Ovary (tissue), 9 donors: ENCODE results near the gene FBLN2. TPM values are rescaled to one million over a fixed set of nuclear protein-coding genes. Genes with fewer than 3 reads are reported as not detected.
A peak's percentile ranks its signal among the peaks of the same experiment; 100 is the strongest.

Source experiments
- DNase-seq, 5 donors: peaks; one replicate each; pipeline ENCODE4 v3.0.0-alpha.2; 2019 to 2020
- H3K27ac ChIP-seq, 2 donors: fragments of 200-600 bp; one replicate each; pipeline versions ENCODE4 v1.5.1 to v1.8.0; 2019 to 2022
- H3K27me3 ChIP-seq: fragments of 200-600 bp; one replicate; pipeline ENCODE4 v1.8.0; 2022
- H3K36me3 ChIP-seq: fragments of 200-600 bp; sonication (generic); one replicate; pipeline ENCODE4 v1.5.1; 2019
- H3K4me1 ChIP-seq: one replicate; pipeline ENCODE4 v1.8.1; 2013; ENCODE audit warnings: mild to moderate bottlenecking, moderate library complexity; ENCODE audit not compliant: insufficient read depth
- H3K4me3 ChIP-seq: fragments of 200-600 bp; sonication (generic); one replicate; pipeline ENCODE4 v1.5.1; 2017
- H3K9me3 ChIP-seq, 2 donors: fragments of 200-600 bp in 1 of 2; sonication (generic) in 1 of 2; one replicate each; pipeline versions ENCODE4 v1.5.1 to v1.8.1; 2013 to 2019; ENCODE audit warnings: mild to moderate bottlenecking in 1 of 2, moderate library complexity in 1 of 2
- EP300 ChIP-seq: sonication (generic); formaldehyde crosslinking; IDR thresholded peaks from one replicate; pipeline ENCODE4 v1.6.1; 2017; ENCODE audit warnings: antibody characterized with exemption
- POLR2A ChIP-seq: fragments of 450-650 bp; IDR thresholded peaks from one replicate; pipeline ENCODE4 v1.6.1; 2017; ENCODE audit warnings: antibody characterized with exemption, mild to moderate bottlenecking, moderate library complexity
- WGBS, 3 donors: extraction: QIAGEN DNeasy Blood & Tissue Kit in 1 of 3; methylation state at CpG; one replicate each; pipeline versions ENCODE4 v1.1.5 to v1.1.7; 2013 to 2017; 5-methylcytosine and 5-hydroxymethylcytosine counted together
- intact Hi-C, 4 donors: fragments of 100-400 bp; cut with DNase I; formaldehyde crosslinking; loops; one replicate each; pipeline versions ENCODE4 v1.11.0 to v1.15.1; 2022 to 2023
- polyA plus RNA-seq, 2 donors: library from polyadenylated mRNA; stranded (reverse); fragments of 200-250 nt in 1 of 2; fragments of 350-450 nt in 1 of 2; fragmentation: Illumina TruSeq in 1 of 2; extraction: RNeasy Lipid Tissue Mini Kit (QIAGEN cat#74804) in 1 of 2; gene quantifications; one replicate each; pipeline ENCODE4 v1.2.3, GENCODE V29; 2013 to 2014
- total RNA-seq, 7 donors: library from RNA; depleted of rRNA in 2 of 7; stranded (reverse); fragments of >200 nt in 2 of 7; fragmentation: NEBNext Ultra II Directional in 3 of 7; extraction: Animal tissue kit (Norgen Biotek cat#: 25700) in 3 of 7; gene quantifications; one replicate each; pipeline versions ENCODE4 v1.1.0 to v1.2.4, GENCODE V29; 2016 to 2023
- TF ChIP-seq, protein P1 (sequence below), 3 donors: fragments of 450-650 bp in 2 of 3; fragments of 200-600 bp in 1 of 3; IDR thresholded peaks; one replicate each; pipeline versions ENCODE4 v1.5.1 to v1.8.0; 2016 to 2022; ENCODE audit warnings: antibody characterized with exemption in 3 of 3, mild to moderate bottlenecking in 1 of 3
- donor health status: DM: no; HTN: no; CAD: no; lungs with moderate emphysema.
- donor health status: DM: no; HTN: no; CAD: no.
- donor health status: Bipolar disorder and iron deficiency.
- donor health status: DM: yes; HTN: yes; CAD: no.
- donor health status: DM: no; HTN: no; CAD: no.
- donor health status: DM: yes; HTN: yes; CAD: no.

The FBLN2 gene
- total and polyA plus RNA-seq, 9 donors, result 4.0 to 18.2 (median 8.1) TPM

DNA sequence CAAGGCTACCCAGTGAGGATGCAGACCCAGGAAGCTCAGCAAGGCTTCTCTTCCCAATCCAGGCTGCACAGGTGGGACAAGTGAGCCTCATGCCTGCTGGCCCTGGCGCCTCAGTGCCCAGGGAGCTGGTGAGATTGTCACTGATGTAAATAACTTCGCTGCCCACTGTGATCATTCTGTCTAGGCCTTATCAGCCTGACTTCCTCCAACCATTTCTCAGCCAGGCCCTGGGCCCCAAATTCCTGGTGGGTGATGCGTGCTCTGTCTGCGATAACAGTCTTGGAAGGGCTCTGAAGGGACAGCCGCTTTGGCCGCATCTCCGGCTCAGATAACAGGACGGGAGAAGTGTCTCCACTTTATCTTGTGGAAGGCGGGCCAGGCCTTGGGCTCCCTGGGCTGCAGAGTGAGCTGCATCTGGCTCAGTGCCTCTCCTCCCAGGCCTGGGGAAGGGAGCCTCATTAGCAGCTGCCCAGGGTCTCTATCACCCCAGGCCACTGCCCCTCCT, 2.2 kb upstream of the FBLN2 start:
- H3K27ac ChIP-seq, result no peak overlapping the region
- intact Hi-C loops, result no loop called here
- H3K36me3 ChIP-seq, result no peaks in the 10 kb centered on the region
- peak in 1 of 5 donors; percentile 30 for DNase-seq
- H3K9me3 ChIP-seq, result no peaks in the 10 kb centered on the region
- WGBS, 3 donors, result 18 to 40% (median 19%) methylated on average over 9 of the region's 9 CpGs
- no peaks in the 10 kb centered on the region for H3K27me3 ChIP-seq
- TF ChIP-seq EP300, result no peak
- TF ChIP-seq, protein P1, sequence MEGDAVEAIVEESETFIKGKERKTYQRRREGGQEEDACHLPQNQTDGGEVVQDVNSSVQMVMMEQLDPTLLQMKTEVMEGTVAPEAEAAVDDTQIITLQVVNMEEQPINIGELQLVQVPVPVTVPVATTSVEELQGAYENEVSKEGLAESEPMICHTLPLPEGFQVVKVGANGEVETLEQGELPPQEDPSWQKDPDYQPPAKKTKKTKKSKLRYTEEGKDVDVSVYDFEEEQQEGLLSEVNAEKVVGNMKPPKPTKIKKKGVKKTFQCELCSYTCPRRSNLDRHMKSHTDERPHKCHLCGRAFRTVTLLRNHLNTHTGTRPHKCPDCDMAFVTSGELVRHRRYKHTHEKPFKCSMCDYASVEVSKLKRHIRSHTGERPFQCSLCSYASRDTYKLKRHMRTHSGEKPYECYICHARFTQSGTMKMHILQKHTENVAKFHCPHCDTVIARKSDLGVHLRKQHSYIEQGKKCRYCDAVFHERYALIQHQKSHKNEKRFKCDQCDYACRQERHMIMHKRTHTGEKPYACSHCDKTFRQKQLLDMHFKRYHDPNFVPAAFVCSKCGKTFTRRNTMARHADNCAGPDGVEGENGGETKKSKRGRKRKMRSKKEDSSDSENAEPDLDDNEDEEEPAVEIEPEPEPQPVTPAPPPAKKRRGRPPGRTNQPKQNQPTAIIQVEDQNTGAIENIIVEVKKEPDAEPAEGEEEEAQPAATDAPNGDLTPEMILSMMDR (IDR thresholded peaks at IDR 0.05), result no peak
- no peak for TF ChIP-seq POLR2A
- no peak overlapping the region for H3K4me3 ChIP-seq
- H3K4me1 ChIP-seq, result peaks cover 3% of the 10 kb centered on the region

DNA sequence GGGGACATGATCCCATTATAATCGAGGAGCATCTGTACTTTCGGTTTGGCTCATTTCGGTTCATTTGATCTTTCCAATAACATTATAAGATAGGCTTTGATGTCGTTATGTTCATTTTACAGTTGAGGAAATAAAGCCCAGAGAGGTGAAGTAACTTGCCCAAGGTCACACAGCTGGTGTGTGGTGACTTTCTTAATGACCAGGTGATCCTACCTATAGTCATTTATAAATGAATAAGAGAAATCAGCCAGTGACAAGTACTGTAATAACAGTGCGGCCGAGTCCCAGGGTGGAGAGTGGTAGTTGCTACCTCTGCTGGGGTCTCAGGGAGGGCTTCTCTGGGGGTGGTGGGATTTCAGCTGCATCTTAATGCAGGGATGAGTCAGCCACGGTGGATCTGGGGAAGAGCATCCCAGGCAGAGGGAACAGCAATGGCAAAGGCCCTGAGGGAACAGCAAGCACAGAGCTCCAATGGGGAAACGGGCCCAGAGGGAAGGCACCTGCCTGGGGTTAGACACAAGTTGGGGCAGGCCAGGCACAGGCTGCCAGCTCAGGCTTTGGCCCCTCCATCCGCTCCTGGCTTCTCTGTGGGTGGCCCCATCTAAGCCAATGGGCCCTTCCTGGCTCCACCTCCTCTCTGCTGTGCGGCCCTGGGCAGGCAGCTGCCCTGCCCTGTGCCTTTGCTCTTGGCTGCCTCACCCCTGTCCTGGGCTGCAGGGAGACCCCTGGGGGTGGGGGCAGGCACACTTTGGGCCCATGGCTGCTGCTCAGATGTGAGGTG, 1.1 kb upstream of the FBLN2 start:
- H3K27me3 ChIP-seq, result no peaks in the 10 kb centered on the region
- H3K36me3 ChIP-seq, result no peaks in the 10 kb centered on the region
- intact Hi-C loops, result no loop called here
- no peak for DNase-seq
- no peaks in the 10 kb centered on the region for H3K9me3 ChIP-seq
- no peak overlapping the region for H3K4me3 ChIP-seq
- WGBS, 3 donors, result 75 to 85% (median 83%) methylated on average over 10 of the region's 10 CpGs
- peaks cover 3% of the 10 kb centered on the region for H3K4me1 ChIP-seq
- no peak overlapping the region for H3K27ac ChIP-seq
- no peak for TF ChIP-seq POLR2A
- TF ChIP-seq, protein P1 (IDR thresholded peaks at IDR 0.05), result no peak
- TF ChIP-seq EP300, result no peak

DNA sequence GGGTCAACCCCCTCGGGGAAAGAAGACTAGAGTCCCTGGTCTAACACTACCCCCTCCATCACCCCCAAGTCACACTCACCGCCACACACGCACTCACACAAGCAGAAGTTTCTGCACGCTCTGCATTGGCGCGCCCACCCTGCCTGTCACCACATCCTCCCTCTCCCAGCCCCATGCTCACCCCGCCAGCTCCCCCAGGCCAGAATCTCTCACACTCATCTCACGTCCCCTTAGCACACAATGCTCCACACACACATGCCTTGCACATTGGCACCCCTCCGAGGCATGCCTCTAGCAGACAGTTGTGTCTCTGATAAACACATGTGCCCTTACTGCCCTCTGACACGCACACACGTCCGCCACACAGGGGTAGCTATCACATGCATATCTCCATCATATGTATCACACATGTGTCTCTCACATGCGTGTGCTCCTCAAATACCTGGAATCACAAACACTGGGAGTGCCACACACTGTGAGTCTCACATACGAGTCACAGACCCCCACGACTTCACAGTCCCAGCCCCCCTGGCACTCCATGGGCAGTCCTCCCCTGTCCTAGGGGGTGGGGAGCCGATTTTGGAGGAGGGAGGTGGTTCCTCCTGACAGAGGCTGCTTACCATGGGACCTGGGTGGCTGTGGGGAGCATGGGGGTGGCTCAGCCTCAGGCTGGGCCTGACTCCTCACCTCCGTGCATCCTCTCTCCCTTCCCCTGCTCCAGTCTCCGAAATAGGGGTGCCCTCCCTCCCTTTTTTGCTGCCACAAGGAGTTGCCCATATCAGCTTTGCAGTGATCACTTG, 898 bp downstream of the FBLN2 start:
- DNase-seq, result no peak
- Histone ChIP-seq H3K9me3 (no peaks in the 10 kb centered on the region), H3K36me3 (no peaks in the 10 kb centered on the region), H3K27me3 (no peaks in the 10 kb centered on the region), H3K27ac (no peak overlapping the region), H3K4me3 (no peak overlapping the region), H3K4me1 (peaks cover 3% of the 10 kb centered on the region)
- 77 to 83% (median 81%) methylated on average over 17 to 18 of the region's 18 CpGs for WGBS, 3 donors
- intact Hi-C loops, result no loop called here
- TF ChIP-seq EP300 (no peak), POLR2A (no peak)
- TF ChIP-seq, protein P1 (IDR thresholded peaks at IDR 0.05), result no peak

DNA sequence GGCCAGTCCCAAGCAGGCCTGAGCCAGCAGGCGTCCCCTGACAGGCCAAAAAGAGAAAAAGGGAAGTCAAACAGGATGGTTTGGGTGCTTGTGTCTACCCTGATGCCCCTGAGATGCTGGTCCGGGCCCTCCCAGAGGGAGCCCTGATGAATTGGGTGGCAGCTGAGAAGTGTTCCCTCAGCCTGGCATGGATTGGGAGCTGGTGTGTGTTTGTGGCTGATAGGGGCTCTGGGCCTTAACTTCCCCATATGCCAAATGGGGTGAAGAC, 1.4 kb downstream of the FBLN2 start:
- DNase-seq, result no peak
- no peak overlapping the region for H3K27ac ChIP-seq
- peaks cover 3% of the 10 kb centered on the region for H3K4me1 ChIP-seq
- H3K36me3 ChIP-seq, result no peaks in the 10 kb centered on the region
- intact Hi-C loops, result no loop called here
- H3K27me3 ChIP-seq, result no peaks in the 10 kb centered on the region
- no peak for TF ChIP-seq EP300
- TF ChIP-seq, protein P1 (IDR thresholded peaks at IDR 0.05), result no peak
- no peak for TF ChIP-seq POLR2A
- H3K9me3 ChIP-seq, result no peaks in the 10 kb centered on the region
- H3K4me3 ChIP-seq, result no peak overlapping the region
- WGBS, 3 donors, result 80 to 94% (median 86%) methylated on average over 2 of the region's 2 CpGs
